Stimulated activated naive B cell treated with anti-CD40 and anti-IgM and Interleukin-4, amounts not matched to agents 10 μg/mL and 1 μg/mL and 100 μg/mL, for 72 hours (primary cell): ENCODE data around the gene ZNF446.
"Not testable (repeated sequence)": the region's sequence is repeated elsewhere in the genome, so short reads cannot be mapped to it uniquely, and the experiment has no call there.

Experiments used
- ATAC-seq, 2 donors: fragments of 150-1000 bp; cut with Tn5 transposase; replicated peaks; 2 replicates each; pipeline ENCODE4 v1.10.0; 2021; ENCODE audit warnings: moderate library complexity in 1 of 2
- DNase-seq: peaks from one replicate; pipeline ENCODE4 v3.0.0; 2021
- H3K27ac Mint-ChIP-seq: one replicate; pipeline ENCODE4 v1.8.0; 2022; ENCODE audit warnings: mild to moderate bottlenecking, mixed read lengths
- H3K27me3 Mint-ChIP-seq, 2 donors: one replicate each; pipeline ENCODE4 v1.8.0; 2022; ENCODE audit warnings: mixed read lengths in 2 of 2
- H3K36me3 Mint-ChIP-seq, 2 donors: one replicate each; pipeline ENCODE4 v1.8.0; 2022; ENCODE audit warnings: mixed read lengths in 2 of 2, mild to moderate bottlenecking in 1 of 2
- H3K4me1 Mint-ChIP-seq, 2 donors: one replicate each; pipeline ENCODE4 v1.8.0; 2022; ENCODE audit warnings: mixed read lengths in 2 of 2, mild to moderate bottlenecking in 1 of 2
- H3K4me3 Mint-ChIP-seq, 2 donors: one replicate each; pipeline ENCODE4 v1.8.0; 2022; ENCODE audit warnings: mild to moderate bottlenecking in 2 of 2, mixed read lengths in 2 of 2, moderate library complexity in 1 of 2
- H3K9me3 Mint-ChIP-seq, 2 donors: one replicate each; pipeline ENCODE4 v1.8.0; 2022; ENCODE audit warnings: mixed read lengths in 2 of 2, mild to moderate bottlenecking in 1 of 2

Gene ZNF446

GRCh38 chr19:58500242-58500641 lies 24.1 kb downstream of the ZNF446 start:
- no peak for ATAC-seq
- Mint-ChIP-seq H3K4me3 (peak overlapping the region; percentile 85 to 87), H3K27ac (no peak overlapping the region), H3K4me1 (peaks cover 18 to 25% of the 10 kb centered on the region in 2 donors), H3K27me3 (no peaks in the 10 kb centered on the region), H3K36me3 (peaks cover 3 to 17% of the 10 kb centered on the region in 2 donors), H3K9me3 (peaks cover 11 to 15% of the 10 kb centered on the region in 2 donors)
- DNase-seq: no peak

GRCh38 chr19:58507602-58508223 lies 31.6 kb downstream of the ZNF446 start:
- H3K4me3 Mint-ChIP-seq, H3K27me3 Mint-ChIP-seq, DNase-seq, H3K27ac Mint-ChIP-seq, H3K4me1 Mint-ChIP-seq, H3K36me3 Mint-ChIP-seq, ATAC-seq, H3K9me3 Mint-ChIP-seq: not testable (repeated sequence)

- Mint-ChIP-seq H3K4me1 (peaks cover 6 to 20% of the 10 kb centered on the region in 2 donors), H3K27ac (peak overlapping the region; percentile 79), H3K4me3 (no peak overlapping the region)
Observed at GRCh38 chr19:58509731-58510083, 33.6 kb downstream of the ZNF446 start.

GRCh38 chr19:58510084-58510862 lies 34.1 kb downstream of the ZNF446 start:
- no peaks in the 10 kb centered on the region for H3K27me3 Mint-ChIP-seq
- H3K36me3 Mint-ChIP-seq: peaks cover 7 to 15% of the 10 kb centered on the region in 2 donors
- H3K9me3 Mint-ChIP-seq: peaks cover 4 to 9% of the 10 kb centered on the region in 2 donors
- H3K4me1 Mint-ChIP-seq: peaks cover 8 to 26% of the 10 kb centered on the region in 2 donors
- DNase-seq (no peak), ATAC-seq (no peak)
- peak overlapping the region; percentile 79 for H3K27ac Mint-ChIP-seq
- H3K4me3 Mint-ChIP-seq: peak overlapping the region in 1 of 2 donors; percentile 39

More at GRCh38 chr19:58509731-58510083, 33.6 kb downstream of the ZNF446 start:
- Mint-ChIP-seq H3K27me3 (no peaks in the 10 kb centered on the region), H3K36me3 (peaks cover 7 to 12% of the 10 kb centered on the region in 2 donors), H3K9me3 (peaks cover 4 to 9% of the 10 kb centered on the region in 2 donors)
- ATAC-seq (no peak), DNase-seq (no peak)

GRCh38 chr19:58511353-58512208 lies 35.4 kb downstream of the ZNF446 start, which contains the start of gene SLC27A5:
Gene SLC27A5, minus strand, starts transcription at chr19:58511992. Its CDS starts 37 bp downstream, at chr19:58511955.
- H3K27me3 Mint-ChIP-seq: no peaks in the 10 kb centered on the region
- H3K9me3 Mint-ChIP-seq: peaks cover 4 to 9% of the 10 kb centered on the region in 2 donors
- H3K27ac Mint-ChIP-seq: peak within 1 kb of the TSS; percentile 25
- no peak for ATAC-seq
- H3K4me3 Mint-ChIP-seq: peak within 1 kb of the TSS in 1 of 2 donors; percentile 36
- no peak for DNase-seq
- peaks cover 18 to 38% of the 10 kb centered on the region in 2 donors for H3K4me1 Mint-ChIP-seq
- peaks cover 13 to 25% of the 10 kb centered on the region in 2 donors for H3K36me3 Mint-ChIP-seq

GRCh38 chr19:58513213-58513693 lies 37.1 kb downstream of the ZNF446 start:
- no peaks in the 10 kb centered on the region for H3K27me3 Mint-ChIP-seq
- H3K4me3 Mint-ChIP-seq: peak overlapping the region; percentile 91 to 93
- H3K27ac Mint-ChIP-seq: peak overlapping the region; percentile 84
- DNase-seq: no peak
- no peaks in the 10 kb centered on the region for H3K9me3 Mint-ChIP-seq
- peaks cover 24 to 47% of the 10 kb centered on the region in 2 donors for H3K4me1 Mint-ChIP-seq
- peaks cover 13 to 30% of the 10 kb centered on the region in 2 donors for H3K36me3 Mint-ChIP-seq
- no peak for ATAC-seq

- H3K27me3 Mint-ChIP-seq: no peaks in the 10 kb centered on the region
- H3K27ac Mint-ChIP-seq: peak overlapping the region; percentile 96
- peak; percentile 93 for DNase-seq
- H3K4me1 Mint-ChIP-seq: peaks cover 31 to 53% of the 10 kb centered on the region in 2 donors
- H3K4me3 Mint-ChIP-seq: peak overlapping the region; percentile 91 to 93
- peak; percentile 91 for ATAC-seq
- H3K36me3 Mint-ChIP-seq: peaks cover 13 to 33% of the 10 kb centered on the region in 2 donors
- no peaks in the 10 kb centered on the region for H3K9me3 Mint-ChIP-seq
Observed at GRCh38 chr19:58513694-58514563, 37.8 kb downstream of the ZNF446 start.

- peaks cover 13 to 36% of the 10 kb centered on the region in 2 donors for H3K36me3 Mint-ChIP-seq
- H3K9me3 Mint-ChIP-seq: no peaks in the 10 kb centered on the region
- peak overlapping the region; percentile 96 for H3K27ac Mint-ChIP-seq
- H3K4me3 Mint-ChIP-seq: peak overlapping the region; percentile 91 to 93
- peaks cover 32 to 59% of the 10 kb centered on the region in 2 donors for H3K4me1 Mint-ChIP-seq
- DNase-seq (no peak), ATAC-seq (no peak)
- no peaks in the 10 kb centered on the region for H3K27me3 Mint-ChIP-seq
Observed at GRCh38 chr19:58514564-58515022, 38.4 kb downstream of the ZNF446 start.

- ATAC-seq (no peak), DNase-seq (no peak)
- H3K9me3 Mint-ChIP-seq: no peaks in the 10 kb centered on the region
- peaks cover 13 to 33% of the 10 kb centered on the region in 2 donors for H3K36me3 Mint-ChIP-seq
- H3K4me3 Mint-ChIP-seq: peak overlapping the region; percentile 82
- H3K27me3 Mint-ChIP-seq: no peaks in the 10 kb centered on the region
- peaks cover 37 to 66% of the 10 kb centered on the region in 2 donors for H3K4me1 Mint-ChIP-seq
- peak overlapping the region; percentile 84 for H3K27ac Mint-ChIP-seq
Observed at GRCh38 chr19:58515259-58515658, 39.1 kb downstream of the ZNF446 start.

- Mint-ChIP-seq H3K27ac (peak overlapping the region; percentile 84), H3K27me3 (no peaks in the 10 kb centered on the region), H3K4me1 (peaks cover 41 to 71% of the 10 kb centered on the region in 2 donors), H3K36me3 (peaks cover 13 to 33% of the 10 kb centered on the region in 2 donors), H3K4me3 (peak overlapping the region in 1 of 2 donors; percentile 82), H3K9me3 (no peaks in the 10 kb centered on the region)
- DNase-seq (no peak), ATAC-seq (no peak)
Observed at GRCh38 chr19:58516246-58516836, 40.2 kb downstream of the ZNF446 start.

- Mint-ChIP-seq H3K4me1 (peaks cover 41 to 71% of the 10 kb centered on the region in 2 donors), H3K27ac (no peak overlapping the region), H3K9me3 (no peaks in the 10 kb centered on the region), H3K27me3 (no peaks in the 10 kb centered on the region), H3K4me3 (peak overlapping the region in 1 of 2 donors; percentile 11), H3K36me3 (peaks cover 13 to 33% of the 10 kb centered on the region in 2 donors)
- no peak for ATAC-seq
- no peak for DNase-seq
Observed at GRCh38 chr19:58516964-58517833, 41.0 kb downstream of the ZNF446 start.
